ENCODE measurements around the gene FREY1.
A peak's percentile ranks its signal among the peaks of the same experiment; 100 is the strongest.

FREY1 gene

GRCh38 chr11:45919806-45920530 lies 12.9 kb upstream of the FREY1 start:
- H3K27ac ChIP-seq (ENCODE audit: poor library complexity, severe bottlenecking), result no peak overlapping the region
- no peak overlapping the region for H3K4me3 ChIP-seq (ENCODE audit: severe bottlenecking)
- no peaks in the 10 kb centered on the region for H3K9me3 ChIP-seq (ENCODE audit: severe bottlenecking)
- DNase-seq (ENCODE audit: low spot score) (no peak), ATAC-seq (ENCODE audit: low read depth) (no peak)
- peaks cover 20% of the 10 kb centered on the region for H3K36me3 ChIP-seq (ENCODE audit: low read depth)
- peaks cover 3% of the 10 kb centered on the region for H3K4me1 ChIP-seq (ENCODE audit: insufficient read depth, poor library complexity, severe bottlenecking)
- TF ChIP-seq CTCF (IDR thresholded peaks at IDR 0.05; ENCODE audit: poor library complexity, severe bottlenecking), result no peak
- no peaks in the 10 kb centered on the region for H3K27me3 ChIP-seq (ENCODE audit: insufficient read depth, poor library complexity, severe bottlenecking)

- no peak for ATAC-seq (ENCODE audit: low read depth)
Measured at GRCh38 chr11:45918962-45919675, 12.0 kb upstream of the FREY1 start.

GRCh38 chr11:45918331-45918941 lies 11.4 kb upstream of the FREY1 start:
- Histone ChIP-seq H3K4me3 (ENCODE audit: severe bottlenecking) (peak overlapping the region; percentile 88), H3K4me1 (ENCODE audit: insufficient read depth, poor library complexity, severe bottlenecking) (peaks cover 3% of the 10 kb centered on the region), H3K27ac (ENCODE audit: poor library complexity, severe bottlenecking) (peak overlapping the region; percentile 66), H3K36me3 (ENCODE audit: low read depth) (peaks cover 25% of the 10 kb centered on the region), H3K27me3 (ENCODE audit: insufficient read depth, poor library complexity, severe bottlenecking) (no peaks in the 10 kb centered on the region), H3K9me3 (ENCODE audit: severe bottlenecking) (no peaks in the 10 kb centered on the region)
- DNase-seq (ENCODE audit: low spot score) (peak; percentile 79), ATAC-seq (ENCODE audit: low read depth) (peak; percentile 64)
- no peak for TF ChIP-seq CTCF (IDR thresholded peaks at IDR 0.05; ENCODE audit: poor library complexity, severe bottlenecking)

More at GRCh38 chr11:45918962-45919675, 12.0 kb upstream of the FREY1 start:
- Histone ChIP-seq H3K27ac (ENCODE audit: poor library complexity, severe bottlenecking) (peak overlapping the region; percentile 66), H3K4me1 (ENCODE audit: insufficient read depth, poor library complexity, severe bottlenecking) (peaks cover 3% of the 10 kb centered on the region), H3K36me3 (ENCODE audit: low read depth) (peaks cover 20% of the 10 kb centered on the region; the same call in 1 of the 2 replicates), H3K9me3 (ENCODE audit: severe bottlenecking) (no peaks in the 10 kb centered on the region), H3K4me3 (ENCODE audit: severe bottlenecking) (peak overlapping the region; percentile 88), H3K27me3 (ENCODE audit: insufficient read depth, poor library complexity, severe bottlenecking) (no peaks in the 10 kb centered on the region)
- no peak for DNase-seq (ENCODE audit: low spot score)
- TF ChIP-seq CTCF (IDR thresholded peaks at IDR 0.05; ENCODE audit: poor library complexity, severe bottlenecking), result no peak

GRCh38 chr11:45917623-45918330 lies 10.7 kb upstream of the FREY1 start, which contains the start of gene PEX16:
Gene PEX16 (minus strand): TSS chr11:45917877. CDS start chr11:45917811, 66 bp downstream.
- Histone ChIP-seq H3K4me3 (ENCODE audit: severe bottlenecking) (peak within 1 kb of the TSS; percentile 88), H3K27ac (ENCODE audit: poor library complexity, severe bottlenecking) (peak within 1 kb of the TSS; percentile 66), H3K4me1 (ENCODE audit: insufficient read depth, poor library complexity, severe bottlenecking) (peaks cover 3% of the 10 kb centered on the region), H3K27me3 (ENCODE audit: insufficient read depth, poor library complexity, severe bottlenecking) (no peaks in the 10 kb centered on the region), H3K9me3 (ENCODE audit: severe bottlenecking) (no peaks in the 10 kb centered on the region), H3K36me3 (ENCODE audit: low read depth) (peaks cover 26% of the 10 kb centered on the region)
- DNase-seq (ENCODE audit: low spot score) (peak; percentile 98), ATAC-seq (ENCODE audit: low read depth) (peak; percentile 83)
- TF ChIP-seq CTCF (IDR thresholded peaks at IDR 0.05; ENCODE audit: poor library complexity, severe bottlenecking), result no peak

Measured in RWPE2 (cell line).